ENCODE data around the gene FRMD6. TPM values are rescaled to one million over a fixed set of nuclear protein-coding genes. Genes with fewer than 3 reads are reported as not detected.

Gene FRMD6
- total RNA-seq, 4 donors from 2014 or later, result 13.5 to 25.7 (median 19.3) TPM

- DNase-seq (ENCODE audit: low spot score) (no peak), ATAC-seq (ENCODE audit: low FRiP score) (no peak)
- TF ChIP-seq CTCF (IDR thresholded peaks at IDR 0.05), result no peak
Observed at GRCh38 chr14:51692646-51693045, 40.9 kb downstream of the FRMD6 start.

GRCh38 chr14:51697848-51698247, 46.1 kb downstream of the FRMD6 start:
- no peak for ATAC-seq (ENCODE audit: low FRiP score)
- TF ChIP-seq CTCF (IDR thresholded peaks at IDR 0.05), result no peak
- no peak for DNase-seq (ENCODE audit: low spot score)

- no peak for TF ChIP-seq CTCF (IDR thresholded peaks at IDR 0.05)
- ATAC-seq (ENCODE audit: low FRiP score) (no peak), DNase-seq (ENCODE audit: low spot score) (no peak)
Observed at GRCh38 chr14:51701951-51702350, 50.2 kb downstream of the FRMD6 start.

- no peak for TF ChIP-seq CTCF (IDR thresholded peaks at IDR 0.05)
- ATAC-seq (ENCODE audit: low FRiP score) (no peak), DNase-seq (ENCODE audit: low spot score) (no peak)
Observed at GRCh38 chr14:51703787-51704186, 52.1 kb downstream of the FRMD6 start.

GRCh38 chr14:51704545-51704944, 52.8 kb downstream of the FRMD6 start:
- ATAC-seq (ENCODE audit: low FRiP score) (no peak), DNase-seq (ENCODE audit: low spot score) (no peak)
- no peak for TF ChIP-seq CTCF (IDR thresholded peaks at IDR 0.05)

GRCh38 chr14:51707327-51707726, 55.6 kb downstream of the FRMD6 start:
- TF ChIP-seq CTCF (IDR thresholded peaks at IDR 0.05), result no peak
- DNase-seq (ENCODE audit: low spot score) (no peak), ATAC-seq (ENCODE audit: low FRiP score) (no peak)

- TF ChIP-seq CTCF (IDR thresholded peaks at IDR 0.05), result no peak
- DNase-seq (ENCODE audit: low spot score) (no peak), ATAC-seq (ENCODE audit: low FRiP score) (no peak)
Observed at GRCh38 chr14:51711505-51711904, 59.8 kb downstream of the FRMD6 start.
